Osteoblast (primary cell): ENCODE results near the gene SH2D4B. TPM values are rescaled to one million over a fixed set of nuclear protein-coding genes. Genes with fewer than 3 reads are reported as not detected.

Source experiments
- DNase-seq: peaks from one replicate; pipeline ENCODE4 v3.0.0; 2011; ENCODE audit warnings: low spot score, mixed read lengths; ENCODE audit not compliant: insufficient read length; ENCODE audit errors: missing footprints
- H2AFZ ChIP-seq: 2 replicates; pipeline ENCODE4 v1.6.0; 2011; ENCODE audit warnings: mild to moderate bottlenecking, low read length
- H3K27ac ChIP-seq: 2 replicates; pipeline ENCODE4 v1.5.1; 2011; ENCODE audit warnings: mild to moderate bottlenecking, low read depth, low read length, moderate library complexity
- H3K27me3 ChIP-seq: 2 replicates; pipeline ENCODE4 v1.6.0; 2012; ENCODE audit warnings: mild to moderate bottlenecking, control low read depth, inconsistent platforms, low read length, moderate library complexity; ENCODE audit not compliant: insufficient read depth
- H3K36me3 ChIP-seq: 2 replicates; pipeline ENCODE4 v1.5.1; 2011; ENCODE audit warnings: mild to moderate bottlenecking, low read length, control low read depth, moderate library complexity; ENCODE audit not compliant: insufficient read depth
- H3K4me1 ChIP-seq: 2 replicates; pipeline ENCODE4 v1.5.1; 2011; ENCODE audit warnings: mild to moderate bottlenecking, low read length, control low read depth, moderate library complexity; ENCODE audit not compliant: insufficient read depth
- H3K4me2 ChIP-seq: 2 replicates; pipeline ENCODE4 v1.6.0; 2011; ENCODE audit warnings: mild to moderate bottlenecking, low read length; ENCODE audit not compliant: insufficient read depth
- H3K4me3 ChIP-seq: fragments of 200-600 bp; sonication (generic); 3 replicates; pipeline ENCODE4 v1.5.1; 2012; ENCODE audit warnings: mild to moderate bottlenecking, low read length, inconsistent platforms; ENCODE audit not compliant: insufficient read depth
- H3K79me2 ChIP-seq: 2 replicates; pipeline ENCODE4 v1.6.0; 2012; ENCODE audit warnings: mild to moderate bottlenecking, low read length, control low read depth, inconsistent platforms; ENCODE audit not compliant: insufficient read depth
- H3K9me3 ChIP-seq: 2 replicates; pipeline ENCODE4 v1.5.1; 2011; ENCODE audit warnings: low read depth, low read length, control low read depth
- H4K20me1 ChIP-seq: 2 replicates; pipeline ENCODE4 v1.6.0; 2012; ENCODE audit warnings: mild to moderate bottlenecking, low read length, control low read depth; ENCODE audit not compliant: insufficient read depth
- total RNA-seq: library from RNA; depleted of rRNA; stranded (reverse); fragments of >200 nt; gene quantifications from 2 replicates; pipeline ENCODE4 v1.2.3, GENCODE V29; 2012
- TF ChIP-seq, protein P1 (sequence below): IDR thresholded peaks from 2 replicates; pipeline ENCODE4 v1.5.1; 2011; ENCODE audit warnings: mild to moderate bottlenecking, low read depth, low read length, moderate library complexity; ENCODE audit errors: extremely low read depth

The SH2D4B gene
- total RNA-seq, 1 donor: under 0.01 TPM

DNA sequence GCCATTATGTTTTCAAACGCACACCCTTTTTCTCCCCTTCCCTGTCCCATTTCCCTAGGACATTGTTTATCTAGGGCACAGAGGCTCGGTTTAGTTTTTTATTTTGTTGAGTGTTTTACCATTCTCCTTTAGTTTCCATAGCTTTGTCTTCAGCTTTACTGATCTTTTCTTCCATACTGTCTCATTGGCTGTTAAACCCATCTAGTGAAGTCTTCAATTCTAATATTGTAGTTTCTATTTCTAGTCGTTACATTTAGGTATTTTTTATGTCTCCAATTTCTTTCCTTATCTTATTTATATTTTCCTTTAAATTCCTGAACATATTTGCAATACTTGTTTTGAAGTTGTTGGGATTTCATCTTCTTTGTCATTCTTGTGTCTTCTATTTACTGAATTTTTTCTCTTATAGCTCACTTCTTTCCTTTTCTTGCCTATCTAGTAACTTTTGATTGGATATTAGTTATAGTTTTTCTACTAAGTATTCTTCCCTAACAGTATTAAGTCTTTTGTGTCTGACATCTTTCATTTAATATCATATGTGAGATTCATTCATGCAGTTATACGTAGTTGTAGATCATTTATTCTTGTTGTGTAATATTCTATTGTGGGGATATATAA lies 41.0 kb upstream of the SH2D4B start:
- H3K4me1 ChIP-seq: peaks cover 69% of the 10 kb centered on the region

DNA sequence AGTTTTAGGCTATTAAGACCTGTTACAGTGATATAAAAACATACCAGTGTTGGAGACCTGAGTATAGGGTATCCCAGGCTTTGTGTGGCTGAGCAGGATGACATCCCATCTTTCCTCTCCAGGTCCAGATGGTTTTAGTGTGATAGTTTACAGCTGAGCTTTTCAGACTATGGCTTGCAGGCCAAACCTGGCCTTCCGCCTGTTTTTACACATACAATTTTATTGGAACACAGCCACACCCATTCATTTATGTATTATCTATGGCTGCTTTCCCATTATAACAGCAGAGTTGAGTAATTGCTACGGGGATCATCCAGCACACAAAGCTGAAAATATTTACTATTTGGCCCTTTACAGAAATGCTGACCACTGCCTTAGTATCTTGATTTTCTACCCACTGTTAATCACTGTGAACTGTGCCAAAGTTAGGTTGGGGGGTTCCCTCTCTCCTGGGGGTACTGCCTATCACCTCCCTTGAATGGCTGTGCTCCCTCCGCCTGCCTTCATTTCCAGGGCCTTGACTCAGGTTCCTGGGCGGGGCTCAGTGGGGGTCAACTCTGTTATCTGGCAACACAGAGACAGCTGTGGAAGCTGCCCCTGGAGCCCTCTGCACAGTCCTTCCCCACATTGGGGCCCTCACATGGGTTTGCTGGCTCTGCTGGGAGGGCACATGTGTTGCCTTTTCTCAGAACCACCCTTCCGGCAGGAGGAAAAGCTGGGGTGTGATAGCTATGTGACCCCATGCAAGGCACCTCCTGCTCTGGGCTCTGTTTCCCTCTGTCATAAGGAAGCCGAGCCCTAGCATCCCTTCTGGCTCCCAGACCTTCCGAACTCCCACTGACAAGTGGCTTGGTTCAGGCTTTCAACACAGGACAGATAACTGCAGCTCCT lies 40.3 kb upstream of the SH2D4B start:
- Histone ChIP-seq H3K79me2 (peaks cover 38% of the 10 kb centered on the region), H2AFZ (no peak overlapping the region), H4K20me1 (peaks cover 3% of the 10 kb centered on the region), H3K27ac (peak overlapping the region; percentile 50), H3K36me3 (no peaks in the 10 kb centered on the region), H3K4me2 (no peak overlapping the region), H3K9me3 (no peaks in the 10 kb centered on the region), H3K4me3 (no peak overlapping the region), H3K27me3 (no peaks in the 10 kb centered on the region), H3K4me1 (peaks cover 76% of the 10 kb centered on the region)
- DNase-seq: peak; percentile 60
- TF ChIP-seq, protein P1, sequence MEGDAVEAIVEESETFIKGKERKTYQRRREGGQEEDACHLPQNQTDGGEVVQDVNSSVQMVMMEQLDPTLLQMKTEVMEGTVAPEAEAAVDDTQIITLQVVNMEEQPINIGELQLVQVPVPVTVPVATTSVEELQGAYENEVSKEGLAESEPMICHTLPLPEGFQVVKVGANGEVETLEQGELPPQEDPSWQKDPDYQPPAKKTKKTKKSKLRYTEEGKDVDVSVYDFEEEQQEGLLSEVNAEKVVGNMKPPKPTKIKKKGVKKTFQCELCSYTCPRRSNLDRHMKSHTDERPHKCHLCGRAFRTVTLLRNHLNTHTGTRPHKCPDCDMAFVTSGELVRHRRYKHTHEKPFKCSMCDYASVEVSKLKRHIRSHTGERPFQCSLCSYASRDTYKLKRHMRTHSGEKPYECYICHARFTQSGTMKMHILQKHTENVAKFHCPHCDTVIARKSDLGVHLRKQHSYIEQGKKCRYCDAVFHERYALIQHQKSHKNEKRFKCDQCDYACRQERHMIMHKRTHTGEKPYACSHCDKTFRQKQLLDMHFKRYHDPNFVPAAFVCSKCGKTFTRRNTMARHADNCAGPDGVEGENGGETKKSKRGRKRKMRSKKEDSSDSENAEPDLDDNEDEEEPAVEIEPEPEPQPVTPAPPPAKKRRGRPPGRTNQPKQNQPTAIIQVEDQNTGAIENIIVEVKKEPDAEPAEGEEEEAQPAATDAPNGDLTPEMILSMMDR: no peak

More for the DNA sequence above, 41.0 kb upstream of the SH2D4B start:
- Histone ChIP-seq H2AFZ (no peak overlapping the region), H3K27ac (peak overlapping the region; percentile 50), H3K79me2 (peaks cover 36% of the 10 kb centered on the region), H3K4me3 (no peak overlapping the region), H3K27me3 (no peaks in the 10 kb centered on the region), H3K4me2 (no peak overlapping the region), H3K36me3 (no peaks in the 10 kb centered on the region), H3K9me3 (no peaks in the 10 kb centered on the region), H4K20me1 (peaks cover 3% of the 10 kb centered on the region)
- TF ChIP-seq, protein P1: no peak
- DNase-seq: no peak

DNA sequence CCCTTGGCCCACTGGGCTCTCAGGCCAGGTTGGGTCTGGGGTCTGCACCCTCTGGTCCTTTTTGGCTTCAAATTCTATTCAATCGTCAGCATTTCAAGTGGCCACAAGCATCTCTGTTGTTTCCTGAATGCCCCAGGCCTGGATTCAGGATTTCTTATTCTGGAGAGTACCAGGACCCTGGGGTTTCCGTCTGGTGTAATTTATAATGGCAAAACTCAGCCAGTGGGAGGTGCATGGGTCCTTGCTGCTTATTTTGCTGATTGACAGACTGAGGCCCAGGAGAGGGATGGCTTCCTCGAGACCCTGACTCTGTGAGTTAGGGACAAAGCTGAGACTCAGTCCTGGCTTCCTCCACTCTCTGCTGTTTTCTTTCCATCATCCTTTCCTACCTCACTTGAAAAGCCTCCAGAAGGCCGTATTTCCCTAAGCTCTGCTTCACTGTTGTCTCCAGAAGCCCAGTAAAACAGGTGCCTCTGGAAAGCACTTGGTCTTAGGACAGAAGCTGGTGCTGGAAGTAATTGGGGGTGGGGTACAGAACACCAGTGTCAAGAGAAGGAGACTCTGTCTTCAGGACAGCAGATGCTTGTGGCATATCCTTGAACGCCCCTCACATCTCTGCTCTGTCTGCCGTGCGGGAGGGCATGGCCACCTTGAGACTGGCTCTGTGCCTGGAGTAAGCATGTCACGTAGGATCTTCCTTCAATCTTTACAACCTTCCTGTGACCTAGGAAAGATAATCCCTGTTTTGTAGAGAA lies 39.4 kb upstream of the SH2D4B start:
- Histone ChIP-seq H2AFZ (no peak overlapping the region), H3K36me3 (no peaks in the 10 kb centered on the region), H3K27ac (peak overlapping the region; percentile 50), H3K4me2 (peak overlapping the region; percentile 19), H3K4me1 (peaks cover 75% of the 10 kb centered on the region), H4K20me1 (peaks cover 3% of the 10 kb centered on the region), H3K4me3 (no peak overlapping the region), H3K27me3 (no peaks in the 10 kb centered on the region), H3K9me3 (no peaks in the 10 kb centered on the region), H3K79me2 (peaks cover 46% of the 10 kb centered on the region)
- TF ChIP-seq, protein P1: no peak
- peak; percentile 29 for DNase-seq
